ENCODE results near the gene PTGDR2.

The PTGDR2 gene

GRCh38 chr11:60874421-60875365 lies 18.9 kb upstream of the PTGDR2 start:
- DNase-seq: no peak

- no peak for DNase-seq
These were observed 17.8 kb upstream of the PTGDR2 start for GRCh38 chr11:60873533-60873932.

- DNase-seq: no peak
These were observed 17.3 kb upstream of the PTGDR2 start for GRCh38 chr11:60872961-60873524.

- no peak for DNase-seq
These were observed 16.6 kb upstream of the PTGDR2 start for GRCh38 chr11:60872124-60872960.

- no peak for DNase-seq
These were observed 15.8 kb upstream of the PTGDR2 start for GRCh38 chr11:60871378-60872061.

- no peak for DNase-seq
These were observed 15.1 kb upstream of the PTGDR2 start for GRCh38 chr11:60870733-60871377.

- no peak for DNase-seq
These were observed 14.5 kb upstream of the PTGDR2 start for GRCh38 chr11:60870276-60870675.

GRCh38 chr11:60869451-60869825 lies 13.7 kb upstream of the PTGDR2 start:
- DNase-seq: no peak

- DNase-seq: no peak
These were observed 13.1 kb upstream of the PTGDR2 start for GRCh38 chr11:60868682-60869450.

GRCh38 chr11:60867871-60868681 lies 12.3 kb upstream of the PTGDR2 start:
- DNase-seq: no peak

- no peak for DNase-seq
These were observed 11.4 kb upstream of the PTGDR2 start, which contains the start of gene ZP1 for GRCh38 chr11:60866911-60867870. TSS of gene ZP1 (plus strand) at chr11:60867542. CDS start at chr11:60867562, 20 bp downstream.

- DNase-seq: no peak
These were observed 9.2 kb upstream of the PTGDR2 start for GRCh38 chr11:60864856-60865513.

GRCh38 chr11:60863550-60864521 lies 8.1 kb upstream of the PTGDR2 start:
- no peak for DNase-seq

GRCh38 chr11:60862171-60862570 lies 6.4 kb upstream of the PTGDR2 start:
- no peak for DNase-seq

- no peak for DNase-seq
These were observed 5.2 kb upstream of the PTGDR2 start for GRCh38 chr11:60860943-60861342.

GRCh38 chr11:60859616-60860250 lies 4.0 kb upstream of the PTGDR2 start:
- no peak for DNase-seq
